ENCODE measurements around the gene GPANK1.

DNA sequence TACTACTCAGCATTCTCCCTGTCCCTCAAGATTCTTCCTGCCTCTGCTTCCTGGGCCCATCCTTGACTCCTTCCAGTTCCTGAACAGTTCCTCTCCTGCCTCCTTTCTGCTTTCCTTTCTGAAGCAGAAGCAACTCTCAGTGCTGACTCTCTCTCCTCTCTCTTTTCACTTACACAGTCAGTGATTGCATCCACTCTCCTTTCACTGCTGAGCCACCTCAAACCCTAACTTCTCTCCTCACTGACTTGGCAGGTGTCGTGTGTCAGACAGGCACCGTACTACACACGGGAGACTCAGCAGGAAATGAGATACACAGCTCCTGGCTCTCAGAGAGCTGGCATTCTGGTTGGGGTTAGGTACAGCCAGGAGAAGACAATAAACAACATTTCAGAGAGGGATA lies 32.8 kb upstream of the GPANK1 start:
- no peak for TF ChIP-seq POLR2AphosphoS5 (IDR thresholded peaks at IDR 0.05; ENCODE audit: low read depth, low read length)
- TF ChIP-seq, protein P1, sequence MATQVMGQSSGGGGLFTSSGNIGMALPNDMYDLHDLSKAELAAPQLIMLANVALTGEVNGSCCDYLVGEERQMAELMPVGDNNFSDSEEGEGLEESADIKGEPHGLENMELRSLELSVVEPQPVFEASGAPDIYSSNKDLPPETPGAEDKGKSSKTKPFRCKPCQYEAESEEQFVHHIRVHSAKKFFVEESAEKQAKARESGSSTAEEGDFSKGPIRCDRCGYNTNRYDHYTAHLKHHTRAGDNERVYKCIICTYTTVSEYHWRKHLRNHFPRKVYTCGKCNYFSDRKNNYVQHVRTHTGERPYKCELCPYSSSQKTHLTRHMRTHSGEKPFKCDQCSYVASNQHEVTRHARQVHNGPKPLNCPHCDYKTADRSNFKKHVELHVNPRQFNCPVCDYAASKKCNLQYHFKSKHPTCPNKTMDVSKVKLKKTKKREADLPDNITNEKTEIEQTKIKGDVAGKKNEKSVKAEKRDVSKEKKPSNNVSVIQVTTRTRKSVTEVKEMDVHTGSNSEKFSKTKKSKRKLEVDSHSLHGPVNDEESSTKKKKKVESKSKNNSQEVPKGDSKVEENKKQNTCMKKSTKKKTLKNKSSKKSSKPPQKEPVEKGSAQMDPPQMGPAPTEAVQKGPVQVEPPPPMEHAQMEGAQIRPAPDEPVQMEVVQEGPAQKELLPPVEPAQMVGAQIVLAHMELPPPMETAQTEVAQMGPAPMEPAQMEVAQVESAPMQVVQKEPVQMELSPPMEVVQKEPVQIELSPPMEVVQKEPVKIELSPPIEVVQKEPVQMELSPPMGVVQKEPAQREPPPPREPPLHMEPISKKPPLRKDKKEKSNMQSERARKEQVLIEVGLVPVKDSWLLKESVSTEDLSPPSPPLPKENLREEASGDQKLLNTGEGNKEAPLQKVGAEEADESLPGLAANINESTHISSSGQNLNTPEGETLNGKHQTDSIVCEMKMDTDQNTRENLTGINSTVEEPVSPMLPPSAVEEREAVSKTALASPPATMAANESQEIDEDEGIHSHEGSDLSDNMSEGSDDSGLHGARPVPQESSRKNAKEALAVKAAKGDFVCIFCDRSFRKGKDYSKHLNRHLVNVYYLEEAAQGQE (IDR thresholded peaks at IDR 0.05; ENCODE audit: insufficient read depth in 1 of 2, low read depth in 2 of 2, low read length in 2 of 2), result no peak
